MM.1S (cell line): ENCODE data around the gene FBXO45.

ENCODE experiments used
- DNase-seq: peaks from one replicate; pipeline ENCODE4 v3.0.0-alpha.2; 2015
- H2AFZ ChIP-seq: fragments of 300-600 bp; sonication (generic); 2 replicates; pipeline ENCODE4 v1.6.0; 2016; ENCODE audit warnings: antibody characterized with exemption, low read length
- H3F3A ChIP-seq: fragments of 300-600 bp; sonication (generic); 2 replicates; pipeline ENCODE4 v1.6.1; 2016; ENCODE audit warnings: mild to moderate bottlenecking, antibody characterized with exemption, low read length, moderate library complexity, mixed read lengths; ENCODE audit not compliant: insufficient read depth
- H3K27ac ChIP-seq: fragments of 300-600 bp; sonication (generic); 2 replicates; pipeline ENCODE4 v1.5.1; 2016; ENCODE audit warnings: mild to moderate bottlenecking, low read length
- H3K27me3 ChIP-seq: fragments of 300-600 bp; sonication (generic); replicated peaks from 2 replicates; pipeline ENCODE4 v1.6.0; 2016; ENCODE audit warnings: low read length; ENCODE audit not compliant: insufficient read depth
- H3K36me3 ChIP-seq: fragments of 300-600 bp; sonication (generic); replicated peaks from 2 replicates; pipeline ENCODE4 v1.6.1; 2016; ENCODE audit warnings: mild to moderate bottlenecking, low read length, mixed read lengths; ENCODE audit not compliant: insufficient read depth
- H3K4me1 ChIP-seq: fragments of 300-600 bp; sonication (generic); 2 replicates; pipeline ENCODE4 v1.6.1; 2016; ENCODE audit warnings: low read length, mixed read lengths
- H3K4me2 ChIP-seq: fragments of 300-600 bp; sonication (generic); 2 replicates; pipeline ENCODE4 v1.6.0; 2016; ENCODE audit warnings: low read depth, low read length
- H3K4me3 ChIP-seq: fragments of 300-600 bp; sonication (generic); 2 replicates; pipeline ENCODE4 v1.5.1; 2016; ENCODE audit warnings: low read length, mixed read lengths
- H3K79me2 ChIP-seq: fragments of 300-600 bp; sonication (generic); 2 replicates; pipeline ENCODE4 v1.6.1; 2016; ENCODE audit warnings: mixed run types, low read length, mixed read lengths
- H3K9ac ChIP-seq: fragments of 300-600 bp; sonication (generic); 2 replicates; pipeline ENCODE4 v1.6.1; 2016; ENCODE audit warnings: low read length, mixed read lengths
- H3K9me2 ChIP-seq: fragments of 300-600 bp; sonication (generic); replicated peaks from 2 replicates; pipeline ENCODE4 v1.6.1; 2016; ENCODE audit warnings: mild to moderate bottlenecking, low read length, mixed read lengths; ENCODE audit not compliant: insufficient read depth
- H3K9me3 ChIP-seq: fragments of 300-600 bp; sonication (generic); replicated peaks from 2 replicates; pipeline ENCODE4 v1.6.1; 2016; ENCODE audit warnings: mild to moderate bottlenecking, low read length, mixed read lengths; ENCODE audit not compliant: insufficient read depth
- H4K20me1 ChIP-seq: fragments of 300-600 bp; sonication (generic); 2 replicates; pipeline ENCODE4 v1.6.1; 2016; ENCODE audit warnings: mild to moderate bottlenecking, low read length, moderate library complexity, mixed read lengths; ENCODE audit not compliant: insufficient read depth
- CTCF ChIP-seq: fragments of 300-600 bp; sonication (generic); IDR thresholded peaks from 2 replicates; pipeline ENCODE4 v1.5.1; 2016; ENCODE audit warnings: antibody characterized with exemption, low read length, mixed read lengths
- EZH2 ChIP-seq: fragments of 300-600 bp; sonication (generic); optimal IDR thresholded peaks from 2 replicates; pipeline ENCODE3; 2017; ENCODE audit warnings: low read depth, mild to moderate bottlenecking, antibody characterized with exemption, low read length, mixed read lengths
- EZH2phosphoT487 ChIP-seq: fragments of 300-600 bp; sonication (generic); IDR thresholded peaks from 2 replicates; pipeline ENCODE4 v1.6.1; 2018; ENCODE audit warnings: antibody characterized with exemption, low read length

The FBXO45 gene

GRCh38 chr3:196631682-196632045 is 63.2 kb downstream of the FBXO45 start:
- Histone ChIP-seq H4K20me1 (no peaks in the 10 kb centered on the region), H3K4me3 (peak overlapping the region; percentile 72), H3F3A (peaks cover 18% of the 10 kb centered on the region), H3K4me1 (peaks cover 19% of the 10 kb centered on the region), H3K9me2 (no peaks in the 10 kb centered on the region), H3K9ac (peak overlapping the region; percentile 73), H3K27ac (peak overlapping the region; percentile 86), H3K9me3 (no peaks in the 10 kb centered on the region), H3K36me3 (no peaks in the 10 kb centered on the region), H2AFZ (peak overlapping the region; percentile 85), H3K27me3 (no peaks in the 10 kb centered on the region), H3K4me2 (peak overlapping the region; percentile 86), H3K79me2 (peaks cover 5% of the 10 kb centered on the region; the same call in 1 of the 2 replicates)
- DNase-seq: peak; percentile 46
- TF ChIP-seq EZH2phosphoT487 (no peak), EZH2 (no peak), CTCF (no peak)

GRCh38 chr3:196632046-196632751 is 63.7 kb downstream of the FBXO45 start:
- peak; percentile 95 for DNase-seq
- H3K79me2 ChIP-seq: peaks cover 5% of the 10 kb centered on the region; the same call in 1 of the 2 replicates
- H3K4me3 ChIP-seq: peak overlapping the region; percentile 72
- no peaks in the 10 kb centered on the region for H3K9me3 ChIP-seq
- H3K9ac ChIP-seq: peak overlapping the region; percentile 73
- TF ChIP-seq CTCF (peak; percentile 25; the same call in 1 of the 2 replicates), EZH2phosphoT487 (no peak)
- H3K27me3 ChIP-seq: no peaks in the 10 kb centered on the region
- H3K27ac ChIP-seq: peak overlapping the region; percentile 86
- H2AFZ ChIP-seq: peak overlapping the region; percentile 85
- H3K4me2 ChIP-seq: peak overlapping the region; percentile 86
- peaks cover 18% of the 10 kb centered on the region for H3F3A ChIP-seq
- no peaks in the 10 kb centered on the region for H3K36me3 ChIP-seq
- peaks cover 19% of the 10 kb centered on the region for H3K4me1 ChIP-seq
- H3K9me2 ChIP-seq: no peaks in the 10 kb centered on the region
- no peaks in the 10 kb centered on the region for H4K20me1 ChIP-seq

- Histone ChIP-seq H2AFZ (no peak overlapping the region), H3K9me2 (no peaks in the 10 kb centered on the region), H3K9ac (no peak overlapping the region), H3K27ac (no peak overlapping the region; the same call in 1 of the 2 replicates), H3F3A (peaks cover 18% of the 10 kb centered on the region), H3K36me3 (no peaks in the 10 kb centered on the region), H3K4me2 (peak overlapping the region; percentile 95; the same call in 1 of the 2 replicates), H3K79me2 (peaks cover 5% of the 10 kb centered on the region; the same call in 1 of the 2 replicates), H3K4me1 (peaks cover 21% of the 10 kb centered on the region), H4K20me1 (no peaks in the 10 kb centered on the region), H3K4me3 (peak overlapping the region; percentile 60; the same call in 1 of the 2 replicates), H3K9me3 (no peaks in the 10 kb centered on the region), H3K27me3 (no peaks in the 10 kb centered on the region)
- DNase-seq: no peak
- no peak for TF ChIP-seq EZH2phosphoT487
- no peak for TF ChIP-seq CTCF
- TF ChIP-seq EZH2: no peak
These were observed 65.2 kb downstream of the FBXO45 start for GRCh38 chr3:196633555-196634151.
